Transverse colon (tissue), 4 donors: Measurements from ENCODE around the gene RPRD1B.

Source experiments
- POLR2A ChIP-seq: fragments of 450-650 bp; IDR thresholded peaks from one replicate; pipeline ENCODE4 v1.6.1; 2016; ENCODE audit warnings: antibody characterized with exemption, mild to moderate bottlenecking, moderate library complexity
- POLR2AphosphoS5 ChIP-seq, 3 donors: sonication (generic); formaldehyde crosslinking; IDR thresholded peaks; one replicate each; pipeline ENCODE4 v1.6.1; 2016; ENCODE audit warnings: antibody characterized with exemption in 3 of 3
- TF ChIP-seq, protein P1 (sequence below), 5 experiments: fragments of 200-600 bp in 3 of 5; fragments of 450-650 bp in 2 of 5; sonication (generic) in 3 of 5; IDR thresholded peaks; 1 replicate in 2 of 5; 2 replicates in 3 of 5; pipeline ENCODE4 v1.5.1; 2016 to 2017; ENCODE audit warnings: antibody characterized with exemption in 5 of 5, inconsistent platforms in 3 of 5, mild to moderate bottlenecking in 2 of 5, moderate library complexity in 1 of 5

DNA sequence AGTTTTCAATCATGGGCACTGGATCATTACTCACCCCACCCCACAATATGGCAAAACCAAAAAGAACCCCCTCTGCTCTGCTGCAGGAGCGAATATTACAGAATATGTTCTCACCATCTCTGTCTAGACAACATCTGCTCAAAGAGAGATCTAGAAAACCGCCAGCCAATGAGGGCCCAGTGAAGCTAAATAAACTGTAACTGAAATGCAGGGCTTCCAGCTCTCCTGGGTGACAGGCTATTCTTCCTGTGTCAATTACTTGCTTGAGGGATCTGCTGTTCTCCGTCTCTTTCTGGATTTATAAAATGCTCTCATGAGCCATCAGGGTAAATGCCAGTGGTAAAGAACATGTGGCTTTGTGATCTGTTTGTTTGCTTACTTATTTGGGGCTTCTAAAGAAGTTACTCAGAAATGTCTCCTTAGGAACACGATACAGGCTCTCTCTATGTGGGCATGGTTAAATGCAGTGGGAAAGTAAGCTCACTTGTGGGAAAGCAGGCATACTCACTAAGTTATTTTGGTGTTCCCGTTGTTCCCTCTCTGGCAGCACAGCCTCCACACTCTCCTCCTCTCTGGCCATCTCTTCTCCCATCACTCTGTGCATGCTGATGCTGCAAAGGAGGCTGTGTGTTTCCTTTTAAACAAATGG is 45.1 kb upstream of the RPRD1B start:
- TF ChIP-seq, protein P1, sequence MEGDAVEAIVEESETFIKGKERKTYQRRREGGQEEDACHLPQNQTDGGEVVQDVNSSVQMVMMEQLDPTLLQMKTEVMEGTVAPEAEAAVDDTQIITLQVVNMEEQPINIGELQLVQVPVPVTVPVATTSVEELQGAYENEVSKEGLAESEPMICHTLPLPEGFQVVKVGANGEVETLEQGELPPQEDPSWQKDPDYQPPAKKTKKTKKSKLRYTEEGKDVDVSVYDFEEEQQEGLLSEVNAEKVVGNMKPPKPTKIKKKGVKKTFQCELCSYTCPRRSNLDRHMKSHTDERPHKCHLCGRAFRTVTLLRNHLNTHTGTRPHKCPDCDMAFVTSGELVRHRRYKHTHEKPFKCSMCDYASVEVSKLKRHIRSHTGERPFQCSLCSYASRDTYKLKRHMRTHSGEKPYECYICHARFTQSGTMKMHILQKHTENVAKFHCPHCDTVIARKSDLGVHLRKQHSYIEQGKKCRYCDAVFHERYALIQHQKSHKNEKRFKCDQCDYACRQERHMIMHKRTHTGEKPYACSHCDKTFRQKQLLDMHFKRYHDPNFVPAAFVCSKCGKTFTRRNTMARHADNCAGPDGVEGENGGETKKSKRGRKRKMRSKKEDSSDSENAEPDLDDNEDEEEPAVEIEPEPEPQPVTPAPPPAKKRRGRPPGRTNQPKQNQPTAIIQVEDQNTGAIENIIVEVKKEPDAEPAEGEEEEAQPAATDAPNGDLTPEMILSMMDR (IDR thresholded peaks at IDR 0.05) = no peak
- TF ChIP-seq POLR2A (no peak), POLR2AphosphoS5 (IDR thresholded peaks at IDR 0.05) (no peak)
